Activated CD4-positive, alpha-beta T cell treated with anti-CD3 and anti-CD28 coated beads for 4 hours (primary cell): ENCODE results near the gene ZNF804B.

Experiments
- DNase-seq, 2 donors: peaks; one replicate each; pipeline ENCODE4 v3.0.0-alpha.2; 2020

Gene ZNF804B

DNA sequence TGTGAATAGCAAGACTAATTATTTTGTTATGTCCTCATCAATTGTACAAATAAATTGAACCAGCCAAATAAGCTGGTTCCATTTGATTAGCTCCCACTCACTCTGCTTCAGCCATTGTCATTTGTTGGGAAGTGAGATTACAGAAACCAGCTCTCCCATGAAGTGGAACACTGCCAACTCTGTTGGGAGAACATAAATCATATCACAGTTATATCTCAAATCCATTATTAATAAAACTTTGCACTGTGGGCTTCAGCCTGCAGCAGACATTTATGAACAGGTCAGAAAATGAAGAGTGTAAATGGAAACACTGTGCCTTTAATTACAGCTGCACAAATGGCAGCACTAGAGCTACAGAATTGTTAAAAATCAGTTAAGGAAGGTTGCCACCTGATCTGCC is 82.7 kb downstream of the ZNF804B start:
- no peak for DNase-seq

- DNase-seq = no peak
These were observed 85.6 kb downstream of the ZNF804B start for GRCh38 chr7:88845091-88845490.

DNA sequence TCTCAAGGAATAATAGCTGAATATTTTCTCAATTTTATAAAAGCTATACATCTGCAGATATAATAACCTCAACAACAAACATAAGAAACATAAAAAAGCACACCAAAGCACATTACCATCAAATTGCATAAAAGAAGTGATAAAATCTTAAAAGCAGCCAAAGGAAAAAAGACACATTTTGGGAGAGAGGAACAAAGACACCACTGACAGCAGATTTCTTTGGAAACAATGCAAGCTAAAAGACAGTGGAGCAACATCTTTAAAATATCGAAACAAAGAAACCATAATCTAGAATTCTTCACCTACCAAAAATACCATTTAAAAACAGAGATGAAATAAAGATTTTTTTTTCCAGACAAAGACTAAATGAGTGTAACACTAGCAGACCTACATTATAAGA is 91.7 kb downstream of the ZNF804B start:
- DNase-seq = no peak

DNA sequence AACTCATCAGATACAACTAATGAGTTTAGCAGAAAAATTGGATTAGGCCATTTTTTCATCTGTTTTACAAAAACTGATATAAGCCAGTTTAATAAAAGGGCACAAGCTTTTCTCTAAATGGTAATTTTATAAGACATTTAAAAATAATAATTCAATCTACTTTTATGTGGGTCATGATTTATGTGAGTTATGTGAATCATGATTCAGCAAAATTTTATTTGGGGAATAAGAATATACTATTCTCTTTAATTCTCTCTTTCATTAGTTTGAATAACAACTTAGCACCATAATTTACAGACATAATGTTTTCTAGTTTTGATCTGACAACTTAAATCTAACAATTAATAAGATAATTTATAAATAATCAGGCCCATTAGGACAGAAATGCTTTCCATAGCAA is 99.8 kb downstream of the ZNF804B start:
- DNase-seq = no peak

- no peak for DNase-seq
These were observed 106.9 kb downstream of the ZNF804B start for GRCh38 chr7:88866265-88866863.

GRCh38 chr7:88867158-88867557 is 107.7 kb downstream of the ZNF804B start:
- DNase-seq = no peak

- DNase-seq = no peak
These were observed 109.0 kb downstream of the ZNF804B start for GRCh38 chr7:88868456-88868855.

GRCh38 chr7:88881136-88881535 is 121.6 kb downstream of the ZNF804B start:
- DNase-seq = no peak

- no peak for DNase-seq
These were observed 125.6 kb downstream of the ZNF804B start for GRCh38 chr7:88885131-88885530.

GRCh38 chr7:88888684-88889083 is 129.2 kb downstream of the ZNF804B start:
- no peak for DNase-seq

- DNase-seq = no peak
These were observed 151.0 kb downstream of the ZNF804B start for GRCh38 chr7:88910516-88910915.

GRCh38 chr7:88912852-88913251 is 153.4 kb downstream of the ZNF804B start:
- no peak for DNase-seq

GRCh38 chr7:88915615-88916014 is 156.1 kb downstream of the ZNF804B start:
- DNase-seq = no peak

GRCh38 chr7:88919478-88920131 is 160.1 kb downstream of the ZNF804B start:
- DNase-seq = no peak

GRCh38 chr7:88922944-88923343 is 163.4 kb downstream of the ZNF804B start:
- DNase-seq = no peak

DNA sequence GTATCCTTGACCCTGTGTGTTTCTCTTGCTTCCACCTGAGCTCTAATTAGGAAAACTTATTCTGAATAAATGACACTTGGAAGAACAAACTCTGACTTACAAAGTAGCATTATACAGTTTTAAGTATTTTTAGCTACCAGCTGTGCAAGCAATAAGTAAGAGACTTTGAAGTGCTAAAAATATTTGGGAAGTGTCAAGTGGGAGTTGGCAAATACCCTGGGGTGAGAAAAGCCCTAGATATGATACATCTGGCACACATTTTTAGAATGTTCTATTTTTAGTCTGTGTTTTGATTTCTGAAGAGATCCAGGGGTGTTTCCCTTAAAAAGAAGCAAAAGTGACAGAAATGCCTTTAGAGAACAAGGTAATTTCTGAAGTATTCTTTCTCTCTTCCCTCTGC is 168.8 kb downstream of the ZNF804B start:
- DNase-seq = no peak

DNA sequence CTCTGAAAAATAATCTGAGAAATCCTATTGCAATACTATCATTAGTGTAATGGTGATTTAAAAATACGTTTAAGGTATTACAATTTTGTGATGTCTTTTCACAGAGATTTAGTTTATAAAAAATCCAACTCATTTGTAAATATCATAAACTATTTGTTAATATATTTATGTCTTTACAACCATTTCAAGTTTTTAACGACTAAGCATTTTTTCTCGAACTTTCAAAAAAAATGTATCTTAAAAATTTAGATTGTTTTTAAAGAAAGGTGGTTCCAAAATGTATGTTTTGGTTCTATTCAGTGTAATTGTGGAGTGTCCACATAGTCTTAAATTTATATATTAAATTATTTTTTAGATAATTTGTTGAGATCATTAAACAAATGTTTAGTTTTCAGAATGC is 170.2 kb downstream of the ZNF804B start:
- no peak for DNase-seq

- no peak for DNase-seq
These were observed 173.8 kb downstream of the ZNF804B start for GRCh38 chr7:88933285-88933684.

DNA sequence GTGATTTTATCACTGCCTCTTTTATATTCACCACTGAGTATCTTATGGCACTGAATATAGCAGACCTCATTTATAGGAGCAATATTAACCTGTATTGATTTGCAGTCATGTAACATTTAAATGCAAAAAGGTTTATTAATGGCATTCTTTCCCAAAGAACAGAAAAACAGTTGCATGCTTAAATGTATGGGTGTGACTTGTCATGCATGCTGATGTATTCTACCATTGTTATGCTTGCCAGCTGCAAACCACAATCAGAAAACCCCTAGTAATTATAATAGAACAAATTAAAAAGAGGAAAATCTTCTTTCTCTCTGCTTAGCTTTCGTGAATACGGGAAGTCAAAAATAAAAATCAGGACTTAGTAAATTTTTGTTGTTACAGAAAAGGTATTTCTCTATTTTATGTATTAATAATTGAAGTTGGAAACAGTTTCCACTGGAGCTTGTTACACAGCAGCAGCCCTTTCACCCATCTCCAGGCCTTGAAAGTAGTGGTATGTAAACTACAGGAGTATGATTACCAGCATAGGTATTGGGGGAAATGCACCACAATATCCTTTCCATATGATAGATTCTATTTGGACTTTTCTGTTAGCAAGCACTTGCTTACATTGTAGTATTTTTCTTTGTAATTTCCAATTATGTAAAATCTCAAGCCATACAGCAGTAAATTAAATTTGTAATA is 183.5 kb downstream of the ZNF804B start:
- no peak for DNase-seq

- no peak for DNase-seq
These were observed 192.3 kb downstream of the ZNF804B start for GRCh38 chr7:88951826-88952225.

DNA sequence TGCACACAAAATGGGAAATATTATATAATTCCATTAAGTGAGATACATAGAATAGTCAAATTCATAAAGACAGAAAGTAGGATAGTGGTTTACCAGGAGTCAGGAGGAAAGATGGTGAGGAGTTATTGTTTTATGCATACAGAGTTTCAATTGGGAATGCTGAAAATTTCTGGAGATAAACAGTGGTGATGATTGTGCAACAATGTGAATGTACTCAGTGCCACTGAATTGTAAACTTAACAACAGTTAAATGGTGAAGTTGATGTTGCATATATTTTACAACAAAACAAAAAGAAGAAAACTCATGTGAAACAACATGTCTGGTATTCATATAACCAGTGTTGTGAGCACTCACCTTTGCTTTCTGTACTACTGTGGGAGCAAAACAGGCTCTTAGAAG is 204.9 kb downstream of the ZNF804B start:
- no peak for DNase-seq

GRCh38 chr7:88965371-88965770 is 205.9 kb downstream of the ZNF804B start:
- no peak for DNase-seq

- DNase-seq = no peak
These were observed 207.9 kb downstream of the ZNF804B start for GRCh38 chr7:88967432-88967831.

- DNase-seq = no peak
These were observed 209.7 kb downstream of the ZNF804B start for GRCh38 chr7:88969167-88969566.

DNA sequence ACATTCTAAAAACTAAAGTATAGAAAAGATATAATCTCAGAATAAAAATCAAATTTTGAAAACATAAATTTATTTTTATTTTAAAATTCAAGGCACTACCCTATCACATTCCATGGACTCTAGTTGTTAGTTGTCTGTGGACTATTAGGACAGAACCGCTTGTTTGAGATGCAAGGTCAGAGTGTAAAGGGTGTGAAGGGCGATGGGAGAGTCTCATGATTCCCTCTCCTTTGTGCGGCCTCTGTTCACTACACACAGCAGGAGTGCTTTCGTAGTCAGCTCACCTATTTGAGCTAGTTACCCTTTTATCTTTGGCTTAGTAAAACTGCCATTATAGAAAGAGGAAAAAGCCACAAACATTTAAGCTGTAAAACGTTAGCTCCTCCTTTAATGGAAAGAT is 225.8 kb downstream of the ZNF804B start:
- DNase-seq = no peak
